Liver (tissue), 9 donors: ENCODE data around the gene PLAC8L1. TPM values are rescaled to one million over a fixed set of nuclear protein-coding genes. Genes with fewer than 3 reads are reported as not detected.

ENCODE experiments used
- DNase-seq: peaks from one replicate; pipeline ENCODE4 v3.0.0-alpha.2; 2017; ENCODE audit warnings: low spot score
- H3K27ac ChIP-seq, 2 donors: one replicate each; pipeline ENCODE4 v1.7.0; 2013; ENCODE audit warnings: inconsistent platforms in 2 of 2, low read length in 2 of 2, control low read depth in 1 of 2, low read depth in 1 of 2, mild to moderate bottlenecking in 1 of 2
- H3K27me3 ChIP-seq, 4 donors: one replicate each; pipeline versions ENCODE4 v1.6.1 to v1.7.0; 2013; ENCODE audit warnings: low read length in 3 of 4, inconsistent platforms in 1 of 4, mild to moderate bottlenecking in 1 of 4, moderate library complexity in 1 of 4; ENCODE audit not compliant: control insufficient read depth in 4 of 4, insufficient read depth in 4 of 4
- H3K36me3 ChIP-seq, 4 donors: one replicate each; pipeline versions ENCODE4 v1.6.1 to v1.7.0; 2013; ENCODE audit warnings: low read length in 3 of 4, mild to moderate bottlenecking in 3 of 4, low read depth in 1 of 4, moderate library complexity in 1 of 4; ENCODE audit not compliant: control insufficient read depth in 4 of 4, insufficient read depth in 3 of 4
- H3K4me1 ChIP-seq, 4 donors: one replicate each; pipeline versions ENCODE4 v1.6.1 to v1.7.0; 2013; ENCODE audit warnings: low read length in 3 of 4, mild to moderate bottlenecking in 3 of 4, moderate library complexity in 1 of 4; ENCODE audit not compliant: control insufficient read depth in 4 of 4, insufficient read depth in 4 of 4
- H3K4me3 ChIP-seq, 3 donors: one replicate each; pipeline versions ENCODE4 v1.6.1 to v1.7.0; 2013; ENCODE audit warnings: low read length in 3 of 3, control low read depth in 1 of 3, low read depth in 1 of 3, mild to moderate bottlenecking in 1 of 3
- H3K9ac ChIP-seq, 2 donors: one replicate each; pipeline ENCODE4 v1.7.0; 2013; ENCODE audit warnings: low read length in 2 of 2, mild to moderate bottlenecking in 2 of 2, moderate library complexity in 2 of 2, control low read depth in 1 of 2, low read depth in 1 of 2
- H3K9me3 ChIP-seq, 4 donors: one replicate each; pipeline versions ENCODE4 v1.6.1 to v1.7.0; 2013; ENCODE audit warnings: low read length in 3 of 4; ENCODE audit not compliant: control insufficient read depth in 4 of 4
- EGR1 ChIP-seq, 2 donors: IDR thresholded peaks; 2 replicates each; pipeline ENCODE4 v1.6.1; 2016 to 2018; ENCODE audit warnings: antibody characterized with exemption in 2 of 2, low read depth in 2 of 2
- FOXA1 ChIP-seq: IDR thresholded peaks from 2 replicates; pipeline ENCODE4 v1.6.1; 2016; ENCODE audit warnings: antibody characterized with exemption
- FOXA2 ChIP-seq: IDR thresholded peaks from 2 replicates; pipeline ENCODE4 v1.6.1; 2016; ENCODE audit warnings: antibody characterized with exemption
- GABPA ChIP-seq, 2 donors: IDR thresholded peaks in 1 of 2; conservative IDR thresholded peaks in 1 of 2; 2 replicates each; pipeline ENCODE4 v1.6.1; 2016; ENCODE audit warnings: antibody characterized with exemption in 2 of 2, mild to moderate bottlenecking in 1 of 2, moderate library complexity in 1 of 2
- HNF4A ChIP-seq, 2 donors: conservative IDR thresholded peaks; 2 replicates each; pipeline ENCODE4 v1.6.1; 2016; ENCODE audit warnings: antibody characterized with exemption in 2 of 2, mild to moderate bottlenecking in 2 of 2
- HNF4G ChIP-seq: IDR thresholded peaks from 2 replicates; pipeline ENCODE4 v1.6.1; 2016; ENCODE audit warnings: antibody characterized with exemption
- JUND ChIP-seq, 2 donors: IDR thresholded peaks; 2 replicates each; pipeline ENCODE4 v1.6.1; 2016; ENCODE audit warnings: antibody characterized with exemption in 2 of 2
- NR2F2 ChIP-seq: IDR thresholded peaks from 2 replicates; pipeline ENCODE4 v1.6.1; 2016; ENCODE audit warnings: antibody characterized with exemption
- RAD21 ChIP-seq, 2 donors: IDR thresholded peaks; 2 replicates each; pipeline ENCODE4 v1.6.1; 2016; ENCODE audit warnings: antibody characterized with exemption in 2 of 2, mild to moderate bottlenecking in 2 of 2
- RXRA ChIP-seq, 2 donors: IDR thresholded peaks; 2 replicates each; pipeline ENCODE4 v1.6.1; 2017 to 2018; ENCODE audit warnings: antibody characterized with exemption in 2 of 2, mild to moderate bottlenecking in 1 of 2
- SP1 ChIP-seq: IDR thresholded peaks from 2 replicates; pipeline ENCODE4 v1.6.1; 2018; ENCODE audit warnings: antibody characterized with exemption, mild to moderate bottlenecking
- TAF1 ChIP-seq: conservative IDR thresholded peaks from 2 replicates; pipeline ENCODE4 v1.6.1; 2016; ENCODE audit warnings: antibody characterized with exemption, mild to moderate bottlenecking
- YY1 ChIP-seq: IDR thresholded peaks from 2 replicates; pipeline ENCODE4 v1.6.1; 2016; ENCODE audit warnings: antibody characterized with exemption, mild to moderate bottlenecking
- WGBS: extraction: QIAGEN DNeasy Blood & Tissue Kit; methylation state at CpG from one replicate; pipeline ENCODE4 v1.1.7; 2013; 5-methylcytosine and 5-hydroxymethylcytosine counted together
- polyA plus RNA-seq, 2 donors: library from polyadenylated mRNA; stranded (reverse) in 1 of 2; unstranded in 1 of 2; fragments of 200-250 nt in 1 of 2; fragments of >200 nt in 1 of 2; fragmentation: Nextera tagmentation in 1 of 2; extraction: Ambion mirVana in 1 of 2; gene quantifications; one replicate each; pipeline versions ENCODE4 v1.2.1 to v1.2.3, GENCODE V29; 2013 to 2015
- total RNA-seq, 2 donors: library from RNA; depleted of rRNA; stranded (reverse); fragments of >200 nt; gene quantifications; one replicate each; pipeline ENCODE4 v1.2.3, GENCODE V29; 2014
- TF ChIP-seq, protein P1 (sequence below): fragments of 150-350 bp; IDR thresholded peaks from 2 replicates; pipeline ENCODE4 v1.5.1; 2017; ENCODE audit warnings: improper control_type of control experiment, low read depth, low read length; ENCODE audit not compliant: missing input control
- TF ChIP-seq, protein P2 (sequence below): IDR thresholded peaks from 2 replicates; pipeline ENCODE4 v1.6.1; 2016; ENCODE audit warnings: antibody characterized with exemption, mild to moderate bottlenecking
- TF ChIP-seq, protein P3 (sequence below): IDR thresholded peaks from 2 replicates; pipeline ENCODE4 v1.6.1; 2016; ENCODE audit warnings: antibody characterized with exemption
- TF ChIP-seq, protein P4 (sequence below): IDR thresholded peaks from 2 replicates; pipeline ENCODE4 v1.6.1; 2016; ENCODE audit warnings: antibody characterized with exemption
- TF ChIP-seq, protein P5 (sequence below): IDR thresholded peaks from 2 replicates; pipeline ENCODE4 v1.6.1; 2016; ENCODE audit warnings: antibody characterized with exemption
- donor health status: healthy.
- donor health status: healthy.
- donor health status: healthy.
- donor health status: healthy.
- donor health status: healthy.

The PLAC8L1 gene
- total and polyA plus RNA-seq, 4 donors: 0.28 TPM; not detected in 3

DNA sequence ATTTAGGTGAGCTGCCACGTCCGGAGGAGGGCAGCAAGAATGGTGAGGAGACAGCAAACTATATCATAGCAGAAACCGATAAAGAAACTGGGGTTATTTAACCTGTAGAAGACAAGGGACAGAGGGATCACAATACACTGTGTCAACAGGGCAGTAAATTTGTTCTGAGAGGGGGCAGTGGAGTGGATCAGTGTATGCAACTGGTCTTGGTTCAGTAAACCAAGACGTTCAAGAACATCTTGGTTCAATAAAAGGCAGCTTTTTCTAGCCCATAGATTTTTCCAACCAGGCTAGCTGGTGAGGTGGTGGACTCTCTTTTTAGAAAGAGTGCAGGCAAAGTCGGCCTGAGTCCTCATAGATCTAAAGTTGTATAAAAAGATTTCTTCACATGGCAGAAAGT is 55.3 kb downstream of the PLAC8L1 start:
- peaks cover 0 to 8% (median 4%) of the 10 kb centered on the region in 4 donors for H3K36me3 ChIP-seq
- TF ChIP-seq RXRA (IDR thresholded peaks at IDR 0.05) (no peak), TAF1 (no peak), NR2F2 (no peak)
- TF ChIP-seq, protein P1, sequence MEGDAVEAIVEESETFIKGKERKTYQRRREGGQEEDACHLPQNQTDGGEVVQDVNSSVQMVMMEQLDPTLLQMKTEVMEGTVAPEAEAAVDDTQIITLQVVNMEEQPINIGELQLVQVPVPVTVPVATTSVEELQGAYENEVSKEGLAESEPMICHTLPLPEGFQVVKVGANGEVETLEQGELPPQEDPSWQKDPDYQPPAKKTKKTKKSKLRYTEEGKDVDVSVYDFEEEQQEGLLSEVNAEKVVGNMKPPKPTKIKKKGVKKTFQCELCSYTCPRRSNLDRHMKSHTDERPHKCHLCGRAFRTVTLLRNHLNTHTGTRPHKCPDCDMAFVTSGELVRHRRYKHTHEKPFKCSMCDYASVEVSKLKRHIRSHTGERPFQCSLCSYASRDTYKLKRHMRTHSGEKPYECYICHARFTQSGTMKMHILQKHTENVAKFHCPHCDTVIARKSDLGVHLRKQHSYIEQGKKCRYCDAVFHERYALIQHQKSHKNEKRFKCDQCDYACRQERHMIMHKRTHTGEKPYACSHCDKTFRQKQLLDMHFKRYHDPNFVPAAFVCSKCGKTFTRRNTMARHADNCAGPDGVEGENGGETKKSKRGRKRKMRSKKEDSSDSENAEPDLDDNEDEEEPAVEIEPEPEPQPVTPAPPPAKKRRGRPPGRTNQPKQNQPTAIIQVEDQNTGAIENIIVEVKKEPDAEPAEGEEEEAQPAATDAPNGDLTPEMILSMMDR: no peak
- H3K4me3 ChIP-seq: no peak overlapping the region
- no peak overlapping the region for H3K27ac ChIP-seq
- no peaks in the 10 kb centered on the region for H3K27me3 ChIP-seq
- no peaks in the 10 kb centered on the region for H3K9me3 ChIP-seq
- no peak for DNase-seq
- H3K9ac ChIP-seq: no peak overlapping the region
- 93% methylated on average over 5 of the region's 5 CpGs for WGBS
- peaks cover 0 to 17% (median 3%) of the 10 kb centered on the region in 4 donors for H3K4me1 ChIP-seq

DNA sequence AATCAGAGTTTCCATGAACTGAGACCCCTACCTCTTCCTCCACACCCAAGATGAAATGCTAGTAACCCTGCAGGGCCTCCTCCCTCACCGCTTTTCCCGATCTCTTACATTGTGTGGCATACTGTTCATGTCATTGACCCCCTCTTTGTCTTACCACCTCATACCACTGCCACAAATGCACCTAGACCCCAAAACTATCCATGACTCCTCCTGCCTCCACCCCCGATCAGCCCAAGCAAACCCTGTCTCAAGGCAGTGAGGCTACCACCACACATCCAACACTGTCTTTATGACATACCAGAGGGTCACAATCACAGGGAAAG is 55.7 kb downstream of the PLAC8L1 start:
- H3K27me3 ChIP-seq: no peaks in the 10 kb centered on the region
- H3K9ac ChIP-seq: no peak overlapping the region
- H3K36me3 ChIP-seq: peaks cover 0 to 8% (median 4%) of the 10 kb centered on the region in 4 donors
- H3K27ac ChIP-seq: no peak overlapping the region
- peaks cover 0 to 17% (median 3%) of the 10 kb centered on the region in 4 donors for H3K4me1 ChIP-seq
- WGBS: 76% methylated on average over 3 of the region's 3 CpGs
- H3K9me3 ChIP-seq: no peaks in the 10 kb centered on the region
- no peak for DNase-seq
- H3K4me3 ChIP-seq: no peak overlapping the region
- TF ChIP-seq, protein P1: no peak
- TF ChIP-seq, protein P2, sequence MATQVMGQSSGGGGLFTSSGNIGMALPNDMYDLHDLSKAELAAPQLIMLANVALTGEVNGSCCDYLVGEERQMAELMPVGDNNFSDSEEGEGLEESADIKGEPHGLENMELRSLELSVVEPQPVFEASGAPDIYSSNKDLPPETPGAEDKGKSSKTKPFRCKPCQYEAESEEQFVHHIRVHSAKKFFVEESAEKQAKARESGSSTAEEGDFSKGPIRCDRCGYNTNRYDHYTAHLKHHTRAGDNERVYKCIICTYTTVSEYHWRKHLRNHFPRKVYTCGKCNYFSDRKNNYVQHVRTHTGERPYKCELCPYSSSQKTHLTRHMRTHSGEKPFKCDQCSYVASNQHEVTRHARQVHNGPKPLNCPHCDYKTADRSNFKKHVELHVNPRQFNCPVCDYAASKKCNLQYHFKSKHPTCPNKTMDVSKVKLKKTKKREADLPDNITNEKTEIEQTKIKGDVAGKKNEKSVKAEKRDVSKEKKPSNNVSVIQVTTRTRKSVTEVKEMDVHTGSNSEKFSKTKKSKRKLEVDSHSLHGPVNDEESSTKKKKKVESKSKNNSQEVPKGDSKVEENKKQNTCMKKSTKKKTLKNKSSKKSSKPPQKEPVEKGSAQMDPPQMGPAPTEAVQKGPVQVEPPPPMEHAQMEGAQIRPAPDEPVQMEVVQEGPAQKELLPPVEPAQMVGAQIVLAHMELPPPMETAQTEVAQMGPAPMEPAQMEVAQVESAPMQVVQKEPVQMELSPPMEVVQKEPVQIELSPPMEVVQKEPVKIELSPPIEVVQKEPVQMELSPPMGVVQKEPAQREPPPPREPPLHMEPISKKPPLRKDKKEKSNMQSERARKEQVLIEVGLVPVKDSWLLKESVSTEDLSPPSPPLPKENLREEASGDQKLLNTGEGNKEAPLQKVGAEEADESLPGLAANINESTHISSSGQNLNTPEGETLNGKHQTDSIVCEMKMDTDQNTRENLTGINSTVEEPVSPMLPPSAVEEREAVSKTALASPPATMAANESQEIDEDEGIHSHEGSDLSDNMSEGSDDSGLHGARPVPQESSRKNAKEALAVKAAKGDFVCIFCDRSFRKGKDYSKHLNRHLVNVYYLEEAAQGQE: no peak
- TF ChIP-seq RAD21 (IDR thresholded peaks at IDR 0.05) (no peak), SP1 (no peak), FOXA2 (no peak), FOXA1 (no peak), NR2F2 (no peak), HNF4A (conservative IDR thresholded peaks at IDR 0.05) (no peak), YY1 (no peak), HNF4G (no peak), JUND (IDR thresholded peaks at IDR 0.05) (no peak), EGR1 (IDR thresholded peaks at IDR 0.05; ENCODE audit: low read depth in 2 of 2) (no peak), RXRA (IDR thresholded peaks at IDR 0.05) (no peak), GABPA (IDR thresholded peaks at IDR 0.05 in 1 of 2, conservative IDR thresholded peaks at IDR 0.05 in 1 of 2) (no peak), TAF1 (no peak)
- TF ChIP-seq, protein P3, sequence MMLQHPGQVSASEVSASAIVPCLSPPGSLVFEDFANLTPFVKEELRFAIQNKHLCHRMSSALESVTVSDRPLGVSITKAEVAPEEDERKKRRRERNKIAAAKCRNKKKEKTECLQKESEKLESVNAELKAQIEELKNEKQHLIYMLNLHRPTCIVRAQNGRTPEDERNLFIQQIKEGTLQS: no peak
- TF ChIP-seq, protein P4, sequence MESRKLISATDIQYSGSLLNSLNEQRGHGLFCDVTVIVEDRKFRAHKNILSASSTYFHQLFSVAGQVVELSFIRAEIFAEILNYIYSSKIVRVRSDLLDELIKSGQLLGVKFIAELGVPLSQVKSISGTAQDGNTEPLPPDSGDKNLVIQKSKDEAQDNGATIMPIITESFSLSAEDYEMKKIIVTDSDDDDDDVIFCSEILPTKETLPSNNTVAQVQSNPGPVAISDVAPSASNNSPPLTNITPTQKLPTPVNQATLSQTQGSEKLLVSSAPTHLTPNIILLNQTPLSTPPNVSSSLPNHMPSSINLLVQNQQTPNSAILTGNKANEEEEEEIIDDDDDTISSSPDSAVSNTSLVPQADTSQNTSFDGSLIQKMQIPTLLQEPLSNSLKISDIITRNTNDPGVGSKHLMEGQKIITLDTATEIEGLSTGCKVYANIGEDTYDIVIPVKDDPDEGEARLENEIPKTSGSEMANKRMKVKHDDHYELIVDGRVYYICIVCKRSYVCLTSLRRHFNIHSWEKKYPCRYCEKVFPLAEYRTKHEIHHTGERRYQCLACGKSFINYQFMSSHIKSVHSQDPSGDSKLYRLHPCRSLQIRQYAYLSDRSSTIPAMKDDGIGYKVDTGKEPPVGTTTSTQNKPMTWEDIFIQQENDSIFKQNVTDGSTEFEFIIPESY: no peak
- TF ChIP-seq, protein P5, sequence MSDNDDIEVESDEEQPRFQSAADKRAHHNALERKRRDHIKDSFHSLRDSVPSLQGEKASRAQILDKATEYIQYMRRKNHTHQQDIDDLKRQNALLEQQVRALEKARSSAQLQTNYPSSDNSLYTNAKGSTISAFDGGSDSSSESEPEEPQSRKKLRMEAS: no peak
